ENCODE data around the gene NEK2. TPM values are rescaled to one million over a fixed set of nuclear protein-coding genes. Genes with fewer than 3 reads are reported as not detected.

The NEK2 gene
- total and polyA plus RNA-seq, 2 of the 13 experiments (the other 11 are each of a cell fraction or from before 2014, with no cell fraction given): 10.9 to 40.8 TPM

- TF ChIP-seq ZNF260 (CRISPR knock-in tag; IDR thresholded peaks at IDR 0.05; ENCODE audit: borderline replicate concordance, low read depth) (no peak), ELF3 (CRISPR knock-in tag; IDR thresholded peaks at IDR 0.05) (peak; percentile 56; the same call in 1 of the 2 replicates), ZNF761 (CRISPR knock-in tag; conservative IDR thresholded peaks at IDR 0.05) (peak; percentile 84), FOXK2 (IDR thresholded peaks at IDR 0.05) (peak; percentile 69), FOXK1 (CRISPR knock-in tag; IDR thresholded peaks at IDR 0.05; ENCODE audit: borderline replicate concordance, low read depth) (peak; percentile 91), KDM6A (CRISPR knock-in tag; IDR thresholded peaks at IDR 0.05; ENCODE audit: low read depth) (peak; percentile 83; the same call in 1 of the 2 replicates), ZBTB8A (CRISPR knock-in tag; IDR thresholded peaks at IDR 0.05; ENCODE audit: borderline replicate concordance, low read depth) (no peak), SP5 (CRISPR knock-in tag; IDR thresholded peaks at IDR 0.05; ENCODE audit: borderline replicate concordance, low read depth) (peak; percentile 87), ATF7 (IDR thresholded peaks at IDR 0.05) (peak; percentile 58; the same call in 1 of the 2 replicates), ATF7 (CRISPR knock-in tag; IDR thresholded peaks at IDR 0.05) (peak; percentile 93), ATAD3A (CRISPR knock-in tag; IDR thresholded peaks at IDR 0.05) (no peak), TEAD3 (CRISPR knock-in tag; optimal IDR thresholded peaks at IDR 0.05; ENCODE audit: borderline replicate concordance) (peak; percentile 59), ZNF333 (CRISPR knock-in tag; IDR thresholded peaks at IDR 0.05; ENCODE audit: borderline replicate concordance) (no peak; the same call in 1 of the 2 replicates), ZNF138 (CRISPR knock-in tag; IDR thresholded peaks at IDR 0.05; ENCODE audit: low read depth) (no peak), ZNF549 (CRISPR knock-in tag; IDR thresholded peaks at IDR 0.05) (no peak), DPF2 (CRISPR knock-in tag; IDR thresholded peaks at IDR 0.05; ENCODE audit: borderline replicate concordance, low read depth) (peak; percentile 85), SRY (CRISPR knock-in tag; IDR thresholded peaks at IDR 0.05) (no peak; the same call in none of the 2 replicates), ZNF34 (CRISPR knock-in tag; IDR thresholded peaks at IDR 0.05; ENCODE audit: borderline replicate concordance) (no peak), HNRNPH1 (optimal IDR thresholded peaks at IDR 0.05; ENCODE audit: low read depth, low read length) (no peak), SMAD1 (CRISPR knock-in tag; IDR thresholded peaks at IDR 0.05; ENCODE audit: borderline replicate concordance, low read depth) (no peak), ZNF777 (CRISPR knock-in tag; IDR thresholded peaks at IDR 0.05) (peak; percentile 57; the same call in 1 of the 2 replicates), PHF8 (CRISPR knock-in tag; IDR thresholded peaks at IDR 0.05) (peak; percentile 47), ZEB1 (IDR thresholded peaks at IDR 0.05; ENCODE audit: insufficient replicate concordance, low read depth) (peak; percentile 60), NFYB (CRISPR knock-in tag; IDR thresholded peaks at IDR 0.05) (peak; percentile 90), DRAP1 (CRISPR knock-in tag; IDR thresholded peaks at IDR 0.05) (peak; percentile 80)
- TF ChIP-seq, protein P1, sequence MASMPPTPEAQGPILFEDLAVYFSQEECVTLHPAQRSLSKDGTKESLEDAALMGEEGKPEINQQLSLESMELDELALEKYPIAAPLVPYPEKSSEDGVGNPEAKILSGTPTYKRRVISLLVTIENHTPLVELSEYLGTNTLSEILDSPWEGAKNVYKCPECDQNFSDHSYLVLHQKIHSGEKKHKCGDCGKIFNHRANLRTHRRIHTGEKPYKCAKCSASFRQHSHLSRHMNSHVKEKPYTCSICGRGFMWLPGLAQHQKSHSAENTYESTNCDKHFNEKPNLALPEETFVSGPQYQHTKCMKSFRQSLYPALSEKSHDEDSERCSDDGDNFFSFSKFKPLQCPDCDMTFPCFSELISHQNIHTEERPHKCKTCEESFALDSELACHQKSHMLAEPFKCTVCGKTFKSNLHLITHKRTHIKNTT (CRISPR knock-in tag; IDR thresholded peaks at IDR 0.05): no peak
- TF ChIP-seq, protein P2, sequence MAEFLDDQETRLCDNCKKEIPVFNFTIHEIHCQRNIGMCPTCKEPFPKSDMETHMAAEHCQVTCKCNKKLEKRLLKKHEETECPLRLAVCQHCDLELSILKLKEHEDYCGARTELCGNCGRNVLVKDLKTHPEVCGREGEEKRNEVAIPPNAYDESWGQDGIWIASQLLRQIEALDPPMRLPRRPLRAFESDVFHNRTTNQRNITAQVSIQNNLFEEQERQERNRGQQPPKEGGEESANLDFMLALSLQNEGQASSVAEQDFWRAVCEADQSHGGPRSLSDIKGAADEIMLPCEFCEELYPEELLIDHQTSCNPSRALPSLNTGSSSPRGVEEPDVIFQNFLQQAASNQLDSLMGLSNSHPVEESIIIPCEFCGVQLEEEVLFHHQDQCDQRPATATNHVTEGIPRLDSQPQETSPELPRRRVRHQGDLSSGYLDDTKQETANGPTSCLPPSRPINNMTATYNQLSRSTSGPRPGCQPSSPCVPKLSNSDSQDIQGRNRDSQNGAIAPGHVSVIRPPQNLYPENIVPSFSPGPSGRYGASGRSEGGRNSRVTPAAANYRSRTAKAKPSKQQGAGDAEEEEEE (CRISPR knock-in tag; IDR thresholded peaks at IDR 0.05; ENCODE audit: borderline replicate concordance): no peak
Observed at GRCh38 chr1:211675230-211676105, at the start of gene NEK2 (continued).

All from HepG2 (cell line).